ENCODE results near the gene DBNL. TPM values are rescaled to one million over a fixed set of nuclear protein-coding genes. Genes with fewer than 3 reads are reported as not detected.
A peak's percentile ranks its signal among the peaks of the same experiment; 100 is the strongest.

The DBNL gene
- total RNA-seq, 1 experiment from 2014 or later: 85.5 TPM

- Histone ChIP-seq H3K4me3 (ENCODE audit: low read depth, low read length) (no peak overlapping the region), H3K36me3 (ENCODE audit: control insufficient read depth, insufficient read depth, low read length) (peaks cover 4% of the 10 kb centered on the region), H3K4me1 (no peaks in the 10 kb centered on the region), H3K27me3 (replicated peaks; ENCODE audit: control insufficient read depth, insufficient read depth, low read length) (no peaks in the 10 kb centered on the region), H3K9me3 (no peaks in the 10 kb centered on the region)
- DNase-seq: peak in 1 of 2 experiments; percentile 18
- H3K4me3 Mint-ChIP-seq (ENCODE audit: unreplicated experiment): no peak overlapping the region
- no peaks in the 10 kb centered on the region for H3K9me3 Mint-ChIP-seq (ENCODE audit: unreplicated experiment)
- H3K27me3 Mint-ChIP-seq (ENCODE audit: insufficient read depth, unreplicated experiment): no peaks in the 10 kb centered on the region
- ChIA-PET CTCF (interaction anchor here (0.5 kb wide), 1 partner anchor 13 kb away, joined by 3 read pairs; the partner anchor contains the start of gene DBNL), POLR2A (no interaction called here)
- H3K27ac Mint-ChIP-seq (ENCODE audit: unreplicated experiment): no peak overlapping the region
- intact Hi-C loops (cut with micrococcal nuclease; ENCODE audit: unreplicated experiment): no loop called here
- BruUV-seq (replicated peaks): no TSS peak
- no peak for TF ChIP-seq CTCF (IDR thresholded peaks at IDR 0.05; ENCODE audit: insufficient read depth in 1 of 2, low read depth in 1 of 2, low read length in 1 of 2, severe bottlenecking in 1 of 2, unreplicated experiment in 1 of 2)
- peaks cover 52% of the 10 kb centered on the region for H3K36me3 Mint-ChIP-seq (ENCODE audit: insufficient read depth, unreplicated experiment)
- no peaks in the 10 kb centered on the region for H3K4me1 Mint-ChIP-seq (ENCODE audit: low read depth, unreplicated experiment)
These were observed 12.8 kb downstream of the DBNL start for GRCh38 chr7:44057181-44057848.

GRCh38 chr7:44057849-44058758 lies 13.6 kb downstream of the DBNL start:
- Mint-ChIP-seq H3K36me3 (ENCODE audit: insufficient read depth, unreplicated experiment) (peaks cover 50% of the 10 kb centered on the region), H3K27me3 (ENCODE audit: insufficient read depth, unreplicated experiment) (no peaks in the 10 kb centered on the region), H3K4me1 (ENCODE audit: low read depth, unreplicated experiment) (no peaks in the 10 kb centered on the region), H3K9me3 (ENCODE audit: unreplicated experiment) (no peaks in the 10 kb centered on the region), H3K4me3 (ENCODE audit: unreplicated experiment) (no peak overlapping the region), H3K27ac (ENCODE audit: unreplicated experiment) (no peak overlapping the region)
- peak in 1 of 2 experiments; percentile 23 for DNase-seq
- no peak for TF ChIP-seq CTCF (IDR thresholded peaks at IDR 0.05; ENCODE audit: insufficient read depth in 1 of 2, low read depth in 1 of 2, low read length in 1 of 2, severe bottlenecking in 1 of 2, unreplicated experiment in 1 of 2)
- intact Hi-C loops (cut with micrococcal nuclease; ENCODE audit: unreplicated experiment): no loop called here
- Histone ChIP-seq H3K4me1 (no peaks in the 10 kb centered on the region), H3K4me3 (ENCODE audit: low read depth, low read length) (no peak overlapping the region), H3K36me3 (ENCODE audit: control insufficient read depth, insufficient read depth, low read length) (peaks cover 4% of the 10 kb centered on the region), H3K9me3 (no peaks in the 10 kb centered on the region), H3K27me3 (replicated peaks; ENCODE audit: control insufficient read depth, insufficient read depth, low read length) (no peaks in the 10 kb centered on the region)
- CTCF ChIA-PET: interaction anchor here (0.5 kb wide), 1 partner anchor 14 kb away, joined by 3 read pairs; the partner anchor contains the start of gene DBNL
- BruUV-seq (replicated peaks): no TSS peak
- POLR2A ChIA-PET: no interaction called here

GRCh38 chr7:44058759-44059218 lies 14.3 kb downstream of the DBNL start:
- no peak for DNase-seq
- intact Hi-C loops (cut with micrococcal nuclease; ENCODE audit: unreplicated experiment): no loop called here
- no peaks in the 10 kb centered on the region for H3K4me1 ChIP-seq
- ChIA-PET POLR2A (no interaction called here), CTCF (no interaction called here)
- peaks cover 48% of the 10 kb centered on the region for H3K36me3 Mint-ChIP-seq (ENCODE audit: insufficient read depth, unreplicated experiment)
- H3K27ac Mint-ChIP-seq (ENCODE audit: unreplicated experiment): no peak overlapping the region
- H3K27me3 ChIP-seq (replicated peaks; ENCODE audit: control insufficient read depth, insufficient read depth, low read length): no peaks in the 10 kb centered on the region
- H3K4me1 Mint-ChIP-seq (ENCODE audit: low read depth, unreplicated experiment): no peaks in the 10 kb centered on the region
- peaks cover 4% of the 10 kb centered on the region for H3K36me3 ChIP-seq (ENCODE audit: control insufficient read depth, insufficient read depth, low read length)
- H3K27me3 Mint-ChIP-seq (ENCODE audit: insufficient read depth, unreplicated experiment): no peaks in the 10 kb centered on the region
- no peaks in the 10 kb centered on the region for H3K9me3 Mint-ChIP-seq (ENCODE audit: unreplicated experiment)
- H3K4me3 ChIP-seq (ENCODE audit: low read depth, low read length): no peak overlapping the region
- BruUV-seq (replicated peaks): no TSS peak
- no peaks in the 10 kb centered on the region for H3K9me3 ChIP-seq
- no peak overlapping the region for H3K4me3 Mint-ChIP-seq (ENCODE audit: unreplicated experiment)
- TF ChIP-seq CTCF (IDR thresholded peaks at IDR 0.05; ENCODE audit: insufficient read depth in 1 of 2, low read depth in 1 of 2, low read length in 1 of 2, severe bottlenecking in 1 of 2, unreplicated experiment in 1 of 2): no peak
